ENCODE results near the gene INHBC. TPM values are rescaled to one million over a fixed set of nuclear protein-coding genes. Genes with fewer than 3 reads are reported as not detected.
"Not testable (repeated sequence)": the region's sequence is repeated elsewhere in the genome, so short reads cannot be mapped to it uniquely, and the experiment has no call there.

Gene INHBC
- total RNA-seq, 2 donors from 2014 or later = not detected

DNA sequence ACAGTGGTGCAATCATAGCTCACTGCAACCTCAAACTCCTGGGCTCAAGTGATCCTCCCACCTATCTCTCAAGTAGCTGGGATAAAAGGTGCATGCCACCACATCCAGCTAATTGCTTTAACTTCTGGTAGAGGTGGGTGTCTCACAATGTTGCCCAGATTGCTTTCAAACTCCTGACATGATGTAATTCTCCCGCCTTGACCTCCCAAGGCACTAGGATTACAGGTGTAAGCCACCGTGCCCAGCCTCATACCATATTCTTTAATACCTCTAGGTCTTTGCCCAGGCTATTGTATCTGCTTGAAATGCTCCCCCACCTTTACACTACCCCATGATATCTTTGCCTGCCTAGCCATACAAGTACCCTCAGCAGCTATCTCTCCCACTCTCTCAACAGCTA, 15.1 kb upstream of the INHBC start:
- no peak for TF ChIP-seq CTCF (IDR thresholded peaks at IDR 0.05)

GRCh38 chr12:57420482-57420881, 14.1 kb upstream of the INHBC start:
- no peaks in the 10 kb centered on the region for H3K4me1 ChIP-seq
- no peak for TF ChIP-seq CTCF (IDR thresholded peaks at IDR 0.05)
- DNase-seq = no peak
- intact Hi-C loops (cut with DNase I) = no loop called here
- H3K9ac ChIP-seq (ENCODE audit: low read depth in 2 of 2, low read length in 2 of 2) = no peak overlapping the region
- no peaks in the 10 kb centered on the region for H3K36me3 ChIP-seq
- H3K4me3 ChIP-seq = no peak overlapping the region
- no peaks in the 10 kb centered on the region for H3K9me3 ChIP-seq
- no peaks in the 10 kb centered on the region for H3K27me3 ChIP-seq
- no peak overlapping the region for H3K27ac ChIP-seq

More for the DNA sequence above, 15.1 kb upstream of the INHBC start:
- Histone ChIP-seq H3K4me3 (no peak overlapping the region), H3K9me3 (no peaks in the 10 kb centered on the region), H3K36me3 (no peaks in the 10 kb centered on the region), H3K9ac (ENCODE audit: low read depth in 2 of 2, low read length in 2 of 2) (no peak overlapping the region), H3K27me3 (no peaks in the 10 kb centered on the region), H3K4me1 (no peaks in the 10 kb centered on the region), H3K27ac (no peak overlapping the region)
- intact Hi-C loops (cut with DNase I) = no loop called here
- DNase-seq = no peak

DNA sequence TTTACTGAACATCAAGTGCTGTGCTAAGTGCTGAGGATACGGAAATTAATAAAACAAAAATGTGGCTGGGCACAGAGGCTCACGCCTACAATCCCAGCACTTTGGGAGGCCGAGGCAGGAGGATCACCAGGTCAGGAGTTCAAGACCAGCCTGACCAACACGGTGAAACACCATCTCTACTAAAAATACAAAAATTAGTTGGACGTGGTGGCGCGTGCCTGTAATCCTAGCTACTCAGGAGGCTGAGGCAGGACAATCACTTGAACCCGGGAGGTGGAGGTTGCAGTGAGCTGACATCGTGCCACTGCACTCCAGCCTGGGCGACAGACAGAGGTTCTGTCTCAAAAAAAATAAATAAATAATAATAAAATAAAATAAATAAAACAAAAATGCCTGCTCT, 7.6 kb upstream of the INHBC start:
- H3K9ac ChIP-seq (ENCODE audit: low read depth in 2 of 2, low read length in 2 of 2); intact Hi-C loops (cut with DNase I); H3K4me3 ChIP-seq; H3K9me3 ChIP-seq; H3K36me3 ChIP-seq; H3K27me3 ChIP-seq; DNase-seq; H3K27ac ChIP-seq; H3K4me1 ChIP-seq: not testable (repeated sequence)

- Histone ChIP-seq H3K27ac (no peak overlapping the region), H3K36me3 (no peaks in the 10 kb centered on the region), H3K4me1 (no peaks in the 10 kb centered on the region), H3K4me3 (no peak overlapping the region), H3K9ac (ENCODE audit: low read depth in 2 of 2, low read length in 2 of 2) (no peak overlapping the region), H3K9me3 (no peaks in the 10 kb centered on the region), H3K27me3 (no peaks in the 10 kb centered on the region)
- intact Hi-C loops (cut with DNase I) = no loop called here
- TF ChIP-seq CTCF (IDR thresholded peaks at IDR 0.05) = no peak
- no peak for DNase-seq
These were observed 5.6 kb upstream of the INHBC start for GRCh38 chr12:57428965-57429364.

GRCh38 chr12:57429473-57430111, 5.0 kb upstream of the INHBC start:
- Histone ChIP-seq H3K4me1 (no peaks in the 10 kb centered on the region), H3K27ac (peak overlapping the region; percentile 89), H3K9me3 (no peaks in the 10 kb centered on the region), H3K27me3 (no peaks in the 10 kb centered on the region), H3K9ac (ENCODE audit: low read depth in 2 of 2, low read length in 2 of 2) (peak overlapping the region; percentile 71 to 81), H3K4me3 (peak overlapping the region; percentile 61), H3K36me3 (no peaks in the 10 kb centered on the region)
- TF ChIP-seq CTCF (IDR thresholded peaks at IDR 0.05) = no peak
- intact Hi-C loops (cut with DNase I) = no loop called here
- no peak for DNase-seq

DNA sequence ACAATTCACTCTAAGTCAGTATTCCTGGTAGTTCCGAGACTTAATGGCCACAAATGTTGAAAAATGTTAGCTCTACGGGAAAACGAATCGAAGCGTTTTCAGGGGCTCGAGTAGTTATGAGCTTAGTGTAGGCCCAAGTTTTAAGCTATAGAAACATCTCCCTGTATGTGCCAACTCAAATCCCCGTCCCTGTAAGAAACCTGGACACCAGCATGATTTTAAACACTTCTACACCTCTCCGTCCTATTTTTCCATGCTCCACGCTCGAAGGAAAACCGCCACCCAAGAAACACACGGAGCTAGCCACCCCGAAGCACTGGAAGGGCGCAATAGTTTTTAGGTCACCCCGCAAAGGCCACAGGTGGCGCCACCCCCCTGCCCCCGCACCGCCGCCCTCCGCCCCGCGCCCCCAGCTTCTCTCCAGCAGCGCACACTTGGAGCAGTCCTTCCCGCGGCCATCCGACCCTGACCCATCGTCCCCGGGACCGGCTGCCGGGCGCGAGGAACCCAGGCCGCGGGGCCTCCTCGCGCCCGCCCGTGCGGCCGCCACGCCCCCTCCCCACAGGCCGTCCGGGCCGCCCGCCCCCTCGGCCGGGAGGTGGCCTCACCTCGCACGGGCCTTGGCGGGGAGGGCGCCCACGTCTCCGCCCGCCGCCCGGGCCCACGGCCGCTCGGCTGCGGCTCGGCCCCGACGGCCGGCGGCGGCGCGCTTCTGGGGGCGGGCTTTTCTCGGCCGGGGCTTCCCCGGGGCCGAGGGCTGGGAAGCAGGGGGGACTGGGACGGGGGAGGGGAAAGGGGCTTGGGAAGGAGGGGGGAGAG, 4.3 kb upstream of the INHBC start:
- no peaks in the 10 kb centered on the region for H3K9me3 ChIP-seq
- DNase-seq = peak; percentile 47
- H3K4me3 ChIP-seq = peak overlapping the region; percentile 61
- no peak for TF ChIP-seq CTCF (IDR thresholded peaks at IDR 0.05)
- no peaks in the 10 kb centered on the region for H3K4me1 ChIP-seq
- H3K36me3 ChIP-seq = no peaks in the 10 kb centered on the region
- peak overlapping the region; percentile 89 for H3K27ac ChIP-seq
- peak overlapping the region; percentile 71 to 81 for H3K9ac ChIP-seq (ENCODE audit: low read depth in 2 of 2, low read length in 2 of 2)
- intact Hi-C loops (cut with DNase I) = no loop called here
- no peaks in the 10 kb centered on the region for H3K27me3 ChIP-seq
